Tibial nerve (tissue), 4 donors: ENCODE measurements around the gene PTPRC. TPM values are rescaled to one million over a fixed set of nuclear protein-coding genes. Genes with fewer than 3 reads are reported as not detected.

Experiments
- DNase-seq, 2 donors: peaks; one replicate each; pipeline ENCODE4 v3.0.0-alpha.2; 2019; ENCODE audit warnings: low spot score in 2 of 2
- H3K27ac ChIP-seq, 4 donors: fragments of 200-600 bp; sonication (generic) in 3 of 4; one replicate each; pipeline ENCODE4 v1.5.1; 2017 to 2019; ENCODE audit warnings: mild to moderate bottlenecking in 1 of 4
- H3K27me3 ChIP-seq, 2 donors: fragments of 200-600 bp; sonication (generic) in 1 of 2; one replicate each; pipeline versions ENCODE4 v1.5.1 to v1.6.0; 2017 to 2019
- H3K36me3 ChIP-seq, 3 donors: fragments of 200-600 bp; sonication (generic); one replicate each; pipeline ENCODE4 v1.5.1; 2018 to 2019
- H3K4me1 ChIP-seq, 4 donors: fragments of 200-600 bp; sonication (generic) in 3 of 4; one replicate each; pipeline ENCODE4 v1.5.1; 2017 to 2019
- H3K4me3 ChIP-seq, 4 donors: fragments of 200-600 bp; sonication (generic) in 3 of 4; one replicate each; pipeline ENCODE4 v1.5.1; 2017 to 2019; ENCODE audit warnings: mild to moderate bottlenecking in 1 of 4, moderate library complexity in 1 of 4
- H3K9me3 ChIP-seq, 4 donors: fragments of 200-600 bp; sonication (generic) in 3 of 4; one replicate each; pipeline ENCODE4 v1.5.1; 2017 to 2019
- CTCF ChIP-seq, 5 experiments: fragments of 200-600 bp in 3 of 5; fragments of 450-650 bp in 2 of 5; sonication (generic) in 3 of 5; IDR thresholded peaks; one replicate each; pipeline ENCODE4 v1.5.1; 2016 to 2019; ENCODE audit warnings: antibody characterized with exemption in 5 of 5, mild to moderate bottlenecking in 3 of 5, moderate library complexity in 2 of 5
- EP300 ChIP-seq, 2 donors: sonication (generic); formaldehyde crosslinking; IDR thresholded peaks; one replicate each; pipeline ENCODE4 v1.6.1; 2017; ENCODE audit warnings: antibody characterized with exemption in 2 of 2, mild to moderate bottlenecking in 1 of 2
- POLR2A ChIP-seq, 2 donors: fragments of 450-650 bp; IDR thresholded peaks; one replicate each; pipeline ENCODE4 v1.6.1; 2017; ENCODE audit warnings: antibody characterized with exemption in 2 of 2, mild to moderate bottlenecking in 2 of 2, moderate library complexity in 2 of 2
- WGBS, 2 donors: methylation state at CpG; one replicate each; pipeline ENCODE4 v1.1.5; 2018; 5-methylcytosine and 5-hydroxymethylcytosine counted together
- total RNA-seq, 4 donors: library from RNA; depleted of rRNA; stranded (reverse); fragments of >200 nt; gene quantifications; one replicate each; pipeline ENCODE4 v1.1.0, GENCODE V29; 2016

PTPRC gene
- total RNA-seq, 4 donors from 2014 or later, result 10.3 to 16.5 (median 13.6) TPM

DNA sequence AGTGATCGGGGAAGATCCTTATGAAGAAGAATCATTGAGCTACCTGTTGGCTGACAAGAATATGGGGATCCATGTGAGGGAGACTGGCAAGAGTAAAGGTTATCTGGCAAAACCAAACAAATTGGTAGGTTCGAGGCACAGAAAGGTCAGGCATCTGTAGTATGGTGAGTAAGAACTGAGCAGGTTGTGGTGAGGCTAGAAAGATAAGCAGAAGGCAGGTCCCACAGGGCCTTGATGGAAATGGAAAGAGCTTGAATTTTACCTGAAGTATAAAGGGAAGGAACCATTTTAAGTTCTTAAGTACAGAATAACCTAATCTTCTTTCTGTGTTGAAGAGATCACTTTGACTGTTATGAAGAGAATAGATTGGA is 11.1 kb downstream of the PTPRC start:
- TF ChIP-seq EP300 (IDR thresholded peaks at IDR 0.05) (no peak), POLR2A (IDR thresholded peaks at IDR 0.05) (no peak), CTCF (IDR thresholded peaks at IDR 0.05) (no peak)

GRCh38 chr1:198650506-198650905 is 11.7 kb downstream of the PTPRC start:
- TF ChIP-seq POLR2A (IDR thresholded peaks at IDR 0.05) (no peak), CTCF (IDR thresholded peaks at IDR 0.05) (no peak), EP300 (IDR thresholded peaks at IDR 0.05) (no peak)
- H3K4me3 ChIP-seq, result no peak overlapping the region
- 66 to 69% methylated on average over 1 of the region's 1 CpG for WGBS, 2 donors
- DNase-seq, result no peak
- H3K4me1 ChIP-seq, result no peaks in the 10 kb centered on the region
- H3K9me3 ChIP-seq, result no peaks in the 10 kb centered on the region
- H3K36me3 ChIP-seq, result no peaks in the 10 kb centered on the region
- H3K27ac ChIP-seq, result no peak overlapping the region
- H3K27me3 ChIP-seq, result no peaks in the 10 kb centered on the region

More for the DNA sequence above, 11.1 kb downstream of the PTPRC start:
- Histone ChIP-seq H3K27ac (no peak overlapping the region), H3K9me3 (no peaks in the 10 kb centered on the region), H3K27me3 (no peaks in the 10 kb centered on the region), H3K36me3 (no peaks in the 10 kb centered on the region), H3K4me1 (no peaks in the 10 kb centered on the region), H3K4me3 (no peak overlapping the region)
- DNase-seq, result no peak
- WGBS, 2 donors, result 90 to 98% methylated on average over 2 of the region's 2 CpGs

DNA sequence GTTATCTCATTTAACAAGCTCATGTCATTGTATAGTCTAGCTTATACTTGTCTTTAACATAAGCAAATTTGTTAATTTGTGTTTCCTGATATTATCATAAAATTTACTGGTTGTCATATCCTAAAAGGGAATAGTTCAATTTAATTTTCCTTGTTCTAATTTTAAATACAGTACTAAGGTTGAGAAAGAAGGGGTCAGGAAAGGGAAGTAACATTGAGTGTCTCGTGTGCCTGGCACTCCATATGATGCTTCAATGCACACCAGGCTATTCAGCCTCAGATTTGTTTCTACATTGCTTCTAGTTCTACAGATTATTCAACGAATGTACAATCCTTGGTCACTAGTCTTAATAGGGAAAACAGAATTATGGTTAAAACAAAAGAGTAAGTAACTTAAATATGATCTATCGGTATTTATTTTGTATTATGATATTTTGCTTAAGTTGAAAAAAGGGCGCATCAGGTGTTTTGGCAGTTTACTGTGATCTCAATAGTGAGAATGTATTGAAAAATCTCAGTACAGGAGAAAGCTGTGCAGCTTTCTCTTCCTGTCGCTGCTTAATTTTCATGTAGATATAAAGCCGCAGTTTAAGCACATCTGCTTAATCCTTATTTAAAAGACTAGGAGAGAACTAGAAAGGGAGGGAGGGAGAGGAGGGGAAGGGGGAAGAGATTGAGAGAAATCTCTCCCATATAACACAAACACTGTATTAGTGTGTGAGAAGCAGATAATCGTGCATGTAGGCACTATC is 13.0 kb downstream of the PTPRC start:
- H3K36me3 ChIP-seq, result no peaks in the 10 kb centered on the region
- no peaks in the 10 kb centered on the region for H3K9me3 ChIP-seq
- DNase-seq, result no peak
- 66 to 74% methylated on average over 7 of the region's 7 CpGs for WGBS, 2 donors
- no peaks in the 10 kb centered on the region for H3K27me3 ChIP-seq
- H3K4me3 ChIP-seq, result no peak overlapping the region
- peak in 1 of 2 donors; percentile 27 for TF ChIP-seq EP300 (IDR thresholded peaks at IDR 0.05)
- TF ChIP-seq CTCF (IDR thresholded peaks at IDR 0.05), result no peak
- no peaks in the 10 kb centered on the region for H3K4me1 ChIP-seq
- no peak overlapping the region for H3K27ac ChIP-seq

DNA sequence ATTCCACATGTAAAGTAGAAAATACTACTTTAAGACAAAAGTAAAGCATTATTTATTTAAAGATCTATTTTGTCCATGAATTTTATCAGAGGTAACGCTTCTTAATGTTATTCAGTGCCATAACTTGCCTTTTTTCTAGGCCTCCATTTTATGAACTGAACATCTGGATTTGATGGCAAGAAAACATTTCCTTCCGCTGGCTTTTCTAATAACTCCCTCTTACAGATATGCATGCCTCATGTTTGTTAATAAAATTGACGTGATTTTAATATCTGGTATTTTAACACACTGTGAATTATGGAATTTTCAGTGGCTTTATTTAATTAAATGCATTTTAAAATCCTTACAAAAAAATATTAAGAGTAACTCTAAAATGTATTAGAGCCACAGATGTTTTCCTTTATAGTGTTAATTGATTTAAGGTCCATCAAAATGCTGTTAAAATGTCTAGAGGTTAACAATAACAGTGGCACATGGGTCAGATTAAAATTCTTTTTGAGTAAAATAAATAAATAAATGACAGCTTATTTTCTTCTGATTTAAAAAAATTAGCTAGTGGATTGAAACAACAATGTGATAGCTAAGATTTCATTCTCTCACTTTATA is 15.1 kb downstream of the PTPRC start:
- 80 to 81% methylated on average over 3 of the region's 3 CpGs for WGBS, 2 donors

GRCh38 chr1:198655459-198656121 is 16.8 kb downstream of the PTPRC start:
- no peak overlapping the region for H3K4me3 ChIP-seq
- H3K27ac ChIP-seq, result no peak overlapping the region
- no peaks in the 10 kb centered on the region for H3K27me3 ChIP-seq
- WGBS, 2 donors, result 81 to 94% methylated on average over 1 of the region's 1 CpG
- no peak for TF ChIP-seq POLR2A (IDR thresholded peaks at IDR 0.05)
- no peak for TF ChIP-seq CTCF (IDR thresholded peaks at IDR 0.05)
- no peak for TF ChIP-seq EP300 (IDR thresholded peaks at IDR 0.05)
- peaks cover 0 to 5% (median 2%) of the 10 kb centered on the region in 4 donors for H3K4me1 ChIP-seq
- DNase-seq, result no peak
- H3K9me3 ChIP-seq, result no peaks in the 10 kb centered on the region
- no peaks in the 10 kb centered on the region for H3K36me3 ChIP-seq

More for the DNA sequence above, 15.1 kb downstream of the PTPRC start:
- Histone ChIP-seq H3K4me3 (no peak overlapping the region), H3K27ac (no peak overlapping the region), H3K9me3 (no peaks in the 10 kb centered on the region), H3K36me3 (no peaks in the 10 kb centered on the region), H3K4me1 (peaks cover 0 to 5% (median 2%) of the 10 kb centered on the region in 4 donors), H3K27me3 (no peaks in the 10 kb centered on the region)
- DNase-seq, result no peak
- no peak for TF ChIP-seq POLR2A (IDR thresholded peaks at IDR 0.05)
- no peak for TF ChIP-seq EP300 (IDR thresholded peaks at IDR 0.05)
